Fibroblast of pulmonary artery (primary cell): Measurements from ENCODE around the gene SEPTIN3.

Experiments used
- DNase-seq: peaks from one replicate; pipeline ENCODE4 v3.0.0-alpha.2; 2010; ENCODE audit warnings: low read depth
- H3K4me3 ChIP-seq: replicated peaks from 2 replicates; pipeline ENCODE4 v1.5.1; 2011; ENCODE audit warnings: low read depth, mild to moderate bottlenecking, control low read depth, low read length, moderate library complexity
- TF ChIP-seq, protein P1 (sequence below): IDR thresholded peaks from 2 replicates; pipeline ENCODE4 v1.5.1; 2011; ENCODE audit warnings: mild to moderate bottlenecking, control low read depth, low read length, inconsistent platforms; ENCODE audit errors: missing control alignments

The SEPTIN3 gene

GRCh38 chr22:41983513-41984405 is 14.5 kb downstream of the SEPTIN3 start:
- peak; percentile 52 for DNase-seq
- TF ChIP-seq, protein P1, sequence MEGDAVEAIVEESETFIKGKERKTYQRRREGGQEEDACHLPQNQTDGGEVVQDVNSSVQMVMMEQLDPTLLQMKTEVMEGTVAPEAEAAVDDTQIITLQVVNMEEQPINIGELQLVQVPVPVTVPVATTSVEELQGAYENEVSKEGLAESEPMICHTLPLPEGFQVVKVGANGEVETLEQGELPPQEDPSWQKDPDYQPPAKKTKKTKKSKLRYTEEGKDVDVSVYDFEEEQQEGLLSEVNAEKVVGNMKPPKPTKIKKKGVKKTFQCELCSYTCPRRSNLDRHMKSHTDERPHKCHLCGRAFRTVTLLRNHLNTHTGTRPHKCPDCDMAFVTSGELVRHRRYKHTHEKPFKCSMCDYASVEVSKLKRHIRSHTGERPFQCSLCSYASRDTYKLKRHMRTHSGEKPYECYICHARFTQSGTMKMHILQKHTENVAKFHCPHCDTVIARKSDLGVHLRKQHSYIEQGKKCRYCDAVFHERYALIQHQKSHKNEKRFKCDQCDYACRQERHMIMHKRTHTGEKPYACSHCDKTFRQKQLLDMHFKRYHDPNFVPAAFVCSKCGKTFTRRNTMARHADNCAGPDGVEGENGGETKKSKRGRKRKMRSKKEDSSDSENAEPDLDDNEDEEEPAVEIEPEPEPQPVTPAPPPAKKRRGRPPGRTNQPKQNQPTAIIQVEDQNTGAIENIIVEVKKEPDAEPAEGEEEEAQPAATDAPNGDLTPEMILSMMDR, result no peak
- H3K4me3 ChIP-seq, result no peak overlapping the region

DNA sequence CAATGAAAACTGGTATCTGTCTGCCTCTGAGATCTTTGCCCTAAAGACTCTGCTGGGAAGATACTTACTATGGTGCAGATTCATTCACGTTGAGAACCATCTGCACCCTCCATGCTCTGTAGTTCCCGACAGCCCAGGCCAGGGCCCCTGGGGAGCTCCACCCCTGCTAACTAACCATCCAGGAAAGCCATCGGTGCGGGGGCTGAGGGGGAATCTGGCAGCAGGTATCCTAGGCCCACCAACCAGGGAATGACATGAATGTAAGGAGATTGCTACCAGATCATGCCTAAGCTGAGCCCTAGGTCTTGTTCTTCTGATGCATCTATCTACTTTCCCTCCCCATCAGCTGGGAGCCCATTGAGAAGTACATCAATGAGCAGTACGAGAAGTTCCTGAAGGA is 18.0 kb downstream of the SEPTIN3 start:
- TF ChIP-seq, protein P1, result no peak
- DNase-seq, result no peak
- H3K4me3 ChIP-seq, result no peak overlapping the region

GRCh38 chr22:41989246-41989645 is 20.0 kb downstream of the SEPTIN3 start:
- no peak overlapping the region for H3K4me3 ChIP-seq
- TF ChIP-seq, protein P1, result no peak
- no peak for DNase-seq

GRCh38 chr22:41991111-41991510 is 21.9 kb downstream of the SEPTIN3 start:
- TF ChIP-seq, protein P1, result no peak
- H3K4me3 ChIP-seq, result no peak overlapping the region
- no peak for DNase-seq

DNA sequence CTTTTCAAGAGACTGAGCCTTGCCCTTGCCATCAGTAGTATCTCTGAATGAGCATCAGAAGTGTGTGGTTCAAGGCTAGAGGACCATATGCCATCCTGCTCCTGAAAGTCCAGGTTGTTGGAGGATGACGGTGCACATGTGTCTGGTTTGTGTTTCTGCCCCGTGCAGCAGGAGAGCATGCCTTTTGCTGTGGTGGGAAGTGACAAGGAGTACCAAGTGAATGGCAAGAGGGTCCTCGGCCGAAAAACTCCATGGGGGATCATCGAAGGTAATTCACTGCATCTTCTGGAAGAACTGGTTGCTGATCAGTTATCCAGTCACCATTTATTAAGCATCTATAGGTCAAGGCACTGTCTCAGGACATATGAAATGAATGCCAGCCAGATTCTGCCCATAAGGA is 23.3 kb downstream of the SEPTIN3 start:
- TF ChIP-seq, protein P1, result no peak
- no peak overlapping the region for H3K4me3 ChIP-seq
- no peak for DNase-seq

DNA sequence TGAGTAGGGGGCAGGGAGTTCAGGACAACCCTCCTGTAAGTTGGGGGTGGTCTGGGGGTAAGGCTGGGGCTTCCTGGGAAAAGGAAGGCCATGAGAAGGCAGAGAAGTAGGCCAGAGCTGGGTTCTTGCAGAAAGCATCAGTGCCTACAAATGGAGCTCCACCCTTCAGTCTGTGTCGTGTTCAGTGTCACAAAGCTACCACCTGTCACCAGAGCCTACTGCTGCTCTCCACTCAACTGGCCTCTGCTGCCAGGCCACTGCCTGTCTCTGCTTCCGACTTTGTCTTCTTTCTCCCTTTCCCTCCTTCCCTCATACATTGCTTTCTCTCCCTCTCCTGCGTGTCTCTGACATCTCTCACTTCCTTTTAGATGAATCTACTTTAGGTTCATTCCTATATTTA is 26.0 kb downstream of the SEPTIN3 start:
- TF ChIP-seq, protein P1, result no peak
- no peak for DNase-seq
- no peak overlapping the region for H3K4me3 ChIP-seq

DNA sequence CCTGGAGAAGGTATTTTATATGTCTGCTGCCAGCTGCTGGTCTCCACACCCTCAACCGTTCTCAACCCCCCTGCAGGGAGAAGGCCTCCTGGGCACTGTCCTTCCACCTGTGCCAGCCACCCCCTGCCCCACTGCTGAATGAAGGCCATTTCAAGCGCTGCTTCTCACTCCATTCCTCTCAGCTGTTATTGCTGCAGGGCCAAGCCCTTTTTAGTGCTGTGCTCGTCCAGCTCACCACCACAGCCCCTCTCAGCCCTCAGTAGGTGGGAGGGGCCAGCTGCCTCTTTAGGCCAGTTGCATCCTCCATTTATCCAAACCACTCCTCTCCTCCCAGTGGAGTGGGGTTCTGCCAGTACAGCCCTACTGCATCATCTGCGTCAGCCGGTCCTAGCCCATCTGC is 27.6 kb downstream of the SEPTIN3 start:
- no peak for DNase-seq
- TF ChIP-seq, protein P1, result no peak

More for the DNA sequence above, 27.6 kb downstream of the SEPTIN3 start:
- no peak overlapping the region for H3K4me3 ChIP-seq
